ENCODE results near the gene MAML2. TPM values are rescaled to one million over a fixed set of nuclear protein-coding genes. Genes with fewer than 3 reads are reported as not detected.
A peak's percentile ranks its signal among the peaks of the same experiment; 100 is the strongest.

Gene MAML2
- total RNA-seq, 1 donor from 2014 or later: 3.8 TPM

DNA sequence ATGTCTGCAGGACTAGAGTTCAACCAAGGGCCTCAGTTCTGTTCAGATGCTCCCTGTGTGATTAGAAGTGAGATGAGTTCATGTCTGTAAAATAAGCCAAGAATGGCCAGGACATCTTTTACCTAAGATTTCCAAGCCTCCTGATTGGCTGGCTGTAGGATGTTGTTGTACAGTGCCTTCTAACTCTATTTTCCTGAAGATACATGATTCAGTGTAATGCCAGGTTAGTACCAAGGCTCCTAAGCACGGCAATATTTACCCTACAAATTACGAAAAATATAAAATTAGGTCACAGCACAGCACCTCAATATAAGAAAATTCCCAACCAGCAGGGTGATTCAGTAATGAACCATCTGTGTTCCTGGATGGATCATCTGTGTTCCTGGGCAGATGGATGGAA, 279.1 kb downstream of the MAML2 start:
- no peaks in the 10 kb centered on the region for H3K4me1 ChIP-seq
- Mint-ChIP-seq H3K4me1 (peaks cover 17% of the 10 kb centered on the region), H3K27ac (no peak overlapping the region), H3K9me3 (no peaks in the 10 kb centered on the region), H3K36me3 (peaks cover 5% of the 10 kb centered on the region), H3K27me3 (ENCODE audit: insufficient read depth, low read depth) (no peaks in the 10 kb centered on the region), H3K4me3 (no peak overlapping the region)
- H3K4me3 ChIP-seq: no peak overlapping the region
- H3K4me2 ChIP-seq: no peak overlapping the region
- H3K27me3 ChIP-seq: no peaks in the 10 kb centered on the region
- H3K36me3 ChIP-seq: no peaks in the 10 kb centered on the region
- no peaks in the 10 kb centered on the region for H3F3A ChIP-seq (ENCODE audit: low read depth)
- H4K20me1 ChIP-seq (ENCODE audit: low read depth): no peaks in the 10 kb centered on the region
- H3K9me3 ChIP-seq (ENCODE audit: low read depth): no peaks in the 10 kb centered on the region
- H3K79me2 ChIP-seq (ENCODE audit: low read depth): no peaks in the 10 kb centered on the region
- DNase-seq (ENCODE audit: low spot score): no peak
- no peak overlapping the region for H3K9ac ChIP-seq
- H2AFZ ChIP-seq (replicated peaks): no peak overlapping the region
- TF ChIP-seq EZH2phosphoT487 (IDR thresholded peaks at IDR 0.05): no peak
- no peak overlapping the region for H3K27ac ChIP-seq

DNA sequence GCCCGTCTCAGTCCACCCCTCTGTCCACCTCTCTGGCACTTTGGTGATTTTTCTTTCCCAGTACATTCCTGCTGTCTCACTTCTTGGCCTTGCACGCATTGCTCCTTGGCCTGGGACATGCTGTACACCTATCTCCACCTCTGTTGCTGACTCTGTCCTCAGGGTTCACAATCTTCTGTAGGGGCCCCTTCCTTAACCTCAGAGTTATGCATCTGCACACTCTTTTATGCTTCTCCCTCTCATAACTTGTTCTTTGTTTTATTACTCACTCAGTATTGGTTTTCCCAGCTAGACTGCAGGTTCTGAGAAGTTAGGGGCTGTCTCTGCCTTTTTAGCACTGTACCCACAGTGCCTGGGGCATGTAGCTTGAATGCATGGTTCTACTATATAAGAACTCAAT, 279.9 kb downstream of the MAML2 start:
- H3K4me1 Mint-ChIP-seq: peaks cover 17% of the 10 kb centered on the region
- TF ChIP-seq EZH2 (IDR thresholded peaks at IDR 0.05) (no peak), EZH2phosphoT487 (IDR thresholded peaks at IDR 0.05) (no peak)
- TF ChIP-seq, protein P1, sequence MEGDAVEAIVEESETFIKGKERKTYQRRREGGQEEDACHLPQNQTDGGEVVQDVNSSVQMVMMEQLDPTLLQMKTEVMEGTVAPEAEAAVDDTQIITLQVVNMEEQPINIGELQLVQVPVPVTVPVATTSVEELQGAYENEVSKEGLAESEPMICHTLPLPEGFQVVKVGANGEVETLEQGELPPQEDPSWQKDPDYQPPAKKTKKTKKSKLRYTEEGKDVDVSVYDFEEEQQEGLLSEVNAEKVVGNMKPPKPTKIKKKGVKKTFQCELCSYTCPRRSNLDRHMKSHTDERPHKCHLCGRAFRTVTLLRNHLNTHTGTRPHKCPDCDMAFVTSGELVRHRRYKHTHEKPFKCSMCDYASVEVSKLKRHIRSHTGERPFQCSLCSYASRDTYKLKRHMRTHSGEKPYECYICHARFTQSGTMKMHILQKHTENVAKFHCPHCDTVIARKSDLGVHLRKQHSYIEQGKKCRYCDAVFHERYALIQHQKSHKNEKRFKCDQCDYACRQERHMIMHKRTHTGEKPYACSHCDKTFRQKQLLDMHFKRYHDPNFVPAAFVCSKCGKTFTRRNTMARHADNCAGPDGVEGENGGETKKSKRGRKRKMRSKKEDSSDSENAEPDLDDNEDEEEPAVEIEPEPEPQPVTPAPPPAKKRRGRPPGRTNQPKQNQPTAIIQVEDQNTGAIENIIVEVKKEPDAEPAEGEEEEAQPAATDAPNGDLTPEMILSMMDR (IDR thresholded peaks at IDR 0.05): no peak
- Histone ChIP-seq H3K79me2 (ENCODE audit: low read depth) (no peaks in the 10 kb centered on the region), H3K27ac (no peak overlapping the region), H3K4me2 (no peak overlapping the region), H2AFZ (replicated peaks) (no peak overlapping the region), H3K36me3 (no peaks in the 10 kb centered on the region), H3K9ac (no peak overlapping the region), H3K4me3 (no peak overlapping the region), H4K20me1 (ENCODE audit: low read depth) (no peaks in the 10 kb centered on the region), H3K27me3 (no peaks in the 10 kb centered on the region), H3F3A (ENCODE audit: low read depth) (no peaks in the 10 kb centered on the region), H3K4me1 (no peaks in the 10 kb centered on the region), H3K9me3 (ENCODE audit: low read depth) (no peaks in the 10 kb centered on the region)
- DNase-seq (ENCODE audit: low spot score): no peak
- peak overlapping the region; percentile 7 for H3K27ac Mint-ChIP-seq
- H3K27me3 Mint-ChIP-seq (ENCODE audit: insufficient read depth, low read depth): no peaks in the 10 kb centered on the region
- no peak overlapping the region for H3K4me3 Mint-ChIP-seq
- H3K9me3 Mint-ChIP-seq: no peaks in the 10 kb centered on the region
- H3K36me3 Mint-ChIP-seq: peaks cover 5% of the 10 kb centered on the region

GRCh38 chr11:96062134-96062533, 280.9 kb downstream of the MAML2 start:
- no peaks in the 10 kb centered on the region for H4K20me1 ChIP-seq (ENCODE audit: low read depth)
- H3F3A ChIP-seq (ENCODE audit: low read depth): peaks cover 2% of the 10 kb centered on the region
- no peaks in the 10 kb centered on the region for H3K79me2 ChIP-seq (ENCODE audit: low read depth)
- Mint-ChIP-seq H3K9me3 (peaks cover 2% of the 10 kb centered on the region), H3K4me3 (no peak overlapping the region), H3K36me3 (peaks cover 7% of the 10 kb centered on the region), H3K27me3 (ENCODE audit: insufficient read depth, low read depth) (no peaks in the 10 kb centered on the region), H3K27ac (peak overlapping the region; percentile 15), H3K4me1 (peaks cover 20% of the 10 kb centered on the region)
- no peak overlapping the region for H2AFZ ChIP-seq (replicated peaks)
- no peak overlapping the region for H3K4me3 ChIP-seq
- no peak for DNase-seq (ENCODE audit: low spot score)
- H3K27me3 ChIP-seq: no peaks in the 10 kb centered on the region
- H3K4me1 ChIP-seq: no peaks in the 10 kb centered on the region
- no peak for TF ChIP-seq EZH2phosphoT487 (IDR thresholded peaks at IDR 0.05)
- TF ChIP-seq EZH2 (IDR thresholded peaks at IDR 0.05): no peak
- TF ChIP-seq, protein P1 (IDR thresholded peaks at IDR 0.05): no peak
- no peak overlapping the region for H3K4me2 ChIP-seq
- H3K9ac ChIP-seq: no peak overlapping the region
- H3K36me3 ChIP-seq: no peaks in the 10 kb centered on the region
- no peak overlapping the region for H3K27ac ChIP-seq
- no peaks in the 10 kb centered on the region for H3K9me3 ChIP-seq (ENCODE audit: low read depth)

DNA sequence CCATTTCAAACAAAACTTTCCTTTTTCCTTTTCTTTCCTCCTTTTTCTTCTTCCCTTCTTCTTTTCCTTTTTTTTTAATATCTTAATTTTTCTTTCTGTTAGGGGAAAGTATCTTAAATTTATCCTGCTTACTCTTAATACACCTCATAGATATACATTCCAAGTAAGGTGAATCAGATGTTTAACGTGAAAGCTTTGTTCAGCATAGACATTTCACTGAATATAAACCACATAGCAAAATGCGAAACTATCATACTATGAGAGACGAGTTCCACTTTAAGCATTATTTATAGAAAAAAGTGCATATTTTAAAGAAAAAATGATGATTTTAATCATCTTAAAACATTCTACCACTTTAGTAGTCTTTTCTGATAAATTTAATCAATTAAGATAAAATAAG, 281.3 kb downstream of the MAML2 start:
- Histone ChIP-seq H3K4me2 (no peak overlapping the region), H3K36me3 (no peaks in the 10 kb centered on the region), H2AFZ (replicated peaks) (no peak overlapping the region), H3F3A (ENCODE audit: low read depth) (peaks cover 2% of the 10 kb centered on the region), H3K27ac (no peak overlapping the region), H3K9me3 (ENCODE audit: low read depth) (no peaks in the 10 kb centered on the region), H3K9ac (no peak overlapping the region), H3K27me3 (no peaks in the 10 kb centered on the region), H4K20me1 (ENCODE audit: low read depth) (no peaks in the 10 kb centered on the region), H3K4me1 (peaks cover under 1% of the 10 kb centered on the region), H3K4me3 (no peak overlapping the region), H3K79me2 (ENCODE audit: low read depth) (no peaks in the 10 kb centered on the region)
- H3K27ac Mint-ChIP-seq: no peak overlapping the region
- peaks cover 2% of the 10 kb centered on the region for H3K9me3 Mint-ChIP-seq
- H3K4me1 Mint-ChIP-seq: peaks cover 23% of the 10 kb centered on the region
- no peak for DNase-seq (ENCODE audit: low spot score)
- no peak overlapping the region for H3K4me3 Mint-ChIP-seq
- peaks cover 8% of the 10 kb centered on the region for H3K36me3 Mint-ChIP-seq
- H3K27me3 Mint-ChIP-seq (ENCODE audit: insufficient read depth, low read depth): no peaks in the 10 kb centered on the region
- TF ChIP-seq EZH2 (IDR thresholded peaks at IDR 0.05): no peak
- TF ChIP-seq EZH2phosphoT487 (IDR thresholded peaks at IDR 0.05): no peak

Measured in neural progenitor cell (in vitro differentiated cells).